H1 (cell line): Measurements from ENCODE around the gene CTBP2. TPM values are rescaled to one million over a fixed set of nuclear protein-coding genes. Genes with fewer than 3 reads are reported as not detected.

Experiments
- ATF2 ChIP-seq: IDR thresholded peaks from 2 replicates; pipeline ENCODE4 v1.6.1; 2012; ENCODE audit warnings: low read length, inconsistent platforms
- CTCF ChIP-seq, 3 experiments: IDR thresholded peaks; 1 replicate in 2 of 3; 2 replicates in 1 of 3; pipeline versions ENCODE4 v1.5.1 to v1.6.1; 2011; ENCODE audit warnings: low read length in 3 of 3, mild to moderate bottlenecking in 3 of 3, inconsistent platforms in 2 of 3, low read depth in 1 of 3, moderate library complexity in 1 of 3; ENCODE audit not compliant: insufficient read depth in 1 of 3; ENCODE audit errors: control extremely low read depth in 1 of 3
- EGR1 ChIP-seq: IDR thresholded peaks from 2 replicates; pipeline ENCODE4 v1.6.1; 2011; ENCODE audit warnings: low read depth, low read length, borderline replicate concordance
- KDM4A ChIP-seq: IDR thresholded peaks from one replicate; pipeline ENCODE4 v1.7.1; 2012; ENCODE audit warnings: low read depth, mild to moderate bottlenecking, moderate library complexity, low read length, inconsistent platforms; ENCODE audit not compliant: severe bottlenecking
- RBBP5 ChIP-seq: IDR thresholded peaks from 2 replicates; pipeline ENCODE4 v1.7.1; 2012; ENCODE audit warnings: low read depth, mild to moderate bottlenecking, inconsistent platforms, low read length, moderate library complexity, borderline replicate concordance
- SP2 ChIP-seq: IDR thresholded peaks from 2 replicates; pipeline ENCODE4 v1.6.1; 2012; ENCODE audit warnings: mild to moderate bottlenecking, low read length, inconsistent platforms
- polyA plus RNA-seq, 7 experiments: library from polyadenylated mRNA; depleted of rRNA in 3 of 7; stranded (reverse) in 5 of 7; unstranded in 2 of 7; fragments of >200 nt in 5 of 7; fragments of 200-250 nt in 2 of 7; gene quantifications; 1 replicate in 5 of 7; 2 replicates in 1 of 7; 4 replicates in 1 of 7; pipeline versions ENCODE4 v1.2.1 to v1.2.3, GENCODE V29; 2011 to 2013; ENCODE audit warnings: missing spikeins in 2 of 7, mixed read lengths in 2 of 7
- total RNA-seq: library from RNA; stranded (reverse); fragmentation: NEBNext Ultra II Directional; extraction: Animal tissue kit (Norgen Biotek cat#: 25700); gene quantifications from 2 replicates; pipeline ENCODE4 v1.2.1, GENCODE V29; 2021

Gene CTBP2
- total and polyA plus RNA-seq, 2 of the 8 experiments (the other 6 are each of a cell fraction or from before 2014, with no cell fraction given): 208 to 221 TPM

- TF ChIP-seq KDM4A (no peak), ATF2 (no peak), SP2 (no peak), EGR1 (no peak), CTCF (IDR thresholded peaks at IDR 0.05; ENCODE audit: control extremely low read depth in 1 of 3, insufficient read depth in 1 of 3, low read depth in 1 of 3, low read length in 3 of 3) (no peak), RBBP5 (no peak)
Observed at GRCh38 chr10:125111118-125111727, 49.1 kb downstream of the CTBP2 start (continued).
